ENCODE data around the gene OBI1. TPM values are rescaled to one million over a fixed set of nuclear protein-coding genes. Genes with fewer than 3 reads are reported as not detected.

The OBI1 gene
- polyA plus RNA-seq, 2 of the 4 experiments (the other 2 are of a cell fraction), result 8.7 to 13.9 TPM

DNA sequence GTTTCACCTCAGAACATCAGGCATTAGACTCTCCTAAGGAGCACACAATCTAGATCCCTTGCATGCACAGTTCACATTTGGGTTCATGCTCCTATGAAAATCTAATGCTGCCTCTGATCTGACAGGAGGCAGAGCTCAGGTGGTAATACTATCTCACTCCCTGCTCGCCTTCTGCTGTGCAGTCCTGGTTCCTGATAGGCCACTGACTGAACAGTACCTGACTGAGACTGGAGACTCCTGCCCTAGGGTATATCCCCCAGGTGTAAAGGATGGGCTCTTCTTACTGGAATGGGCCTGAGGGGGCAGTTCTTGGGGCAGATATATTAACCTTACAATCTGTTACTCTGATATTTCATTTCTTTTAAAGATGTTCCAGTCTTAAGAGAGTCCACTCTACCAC lies 6.3 kb downstream of the OBI1 start:
- no peak for DNase-seq (ENCODE audit: low read depth in 1 of 2, low spot score in 1 of 2)
- WGBS (ENCODE audit: missing lambda C conversion rate), result 91% methylated on average over 1 of the region's 1 CpG
- H3K4me2 ChIP-seq, result no peak overlapping the region
- ChIA-PET CTCF (no interaction called here), POLR2A (no interaction called here)
- H3K4me1 ChIP-seq, result peaks cover 5% of the 10 kb centered on the region; the same call in 2 of the 3 replicates
- no peak for ATAC-seq
- no peak overlapping the region for H3K27ac ChIP-seq
- FAIRE-seq, result no peak
- no peak overlapping the region for H3K4me3 ChIP-seq
- no peak for TF ChIP-seq RNF2 (IDR thresholded peaks at IDR 0.05; ENCODE audit: borderline replicate concordance, low read depth)
- no peak for TF ChIP-seq MAFK (IDR thresholded peaks at IDR 0.05; ENCODE audit: partially characterized antibody)
- TF ChIP-seq, protein P1, sequence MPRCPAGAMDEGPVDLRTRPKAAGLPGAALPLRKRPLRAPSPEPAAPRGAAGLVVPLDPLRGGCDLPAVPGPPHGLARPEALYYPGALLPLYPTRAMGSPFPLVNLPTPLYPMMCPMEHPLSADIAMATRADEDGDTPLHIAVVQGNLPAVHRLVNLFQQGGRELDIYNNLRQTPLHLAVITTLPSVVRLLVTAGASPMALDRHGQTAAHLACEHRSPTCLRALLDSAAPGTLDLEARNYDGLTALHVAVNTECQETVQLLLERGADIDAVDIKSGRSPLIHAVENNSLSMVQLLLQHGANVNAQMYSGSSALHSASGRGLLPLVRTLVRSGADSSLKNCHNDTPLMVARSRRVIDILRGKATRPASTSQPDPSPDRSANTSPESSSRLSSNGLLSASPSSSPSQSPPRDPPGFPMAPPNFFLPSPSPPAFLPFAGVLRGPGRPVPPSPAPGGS (IDR thresholded peaks at IDR 0.05), result no peak
- TF ChIP-seq ZSCAN20 (CRISPR knock-in tag; IDR thresholded peaks at IDR 0.05), result no peak
- no peak for TF ChIP-seq HDAC2 (IDR thresholded peaks at IDR 0.05)
- TF ChIP-seq, protein P2, sequence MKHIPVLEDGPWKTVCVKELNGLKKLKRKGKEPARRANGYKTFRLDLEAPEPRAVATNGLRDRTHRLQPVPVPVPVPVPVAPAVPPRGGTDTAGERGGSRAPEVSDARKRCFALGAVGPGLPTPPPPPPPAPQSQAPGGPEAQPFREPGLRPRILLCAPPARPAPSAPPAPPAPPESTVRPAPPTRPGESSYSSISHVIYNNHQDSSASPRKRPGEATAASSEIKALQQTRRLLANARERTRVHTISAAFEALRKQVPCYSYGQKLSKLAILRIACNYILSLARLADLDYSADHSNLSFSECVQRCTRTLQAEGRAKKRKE (CRISPR knock-in tag; IDR thresholded peaks at IDR 0.05; ENCODE audit: low read depth), result no peak
- no peak for TF ChIP-seq MAZ (IDR thresholded peaks at IDR 0.05; ENCODE audit: borderline replicate concordance, low read depth, low read length)
- TF ChIP-seq NFE2L2 (conservative IDR thresholded peaks at IDR 0.05; ENCODE audit: low read length), result no peak
- no peak for TF ChIP-seq E2F6 (IDR thresholded peaks at IDR 0.05; ENCODE audit: borderline replicate concordance, low read depth)
- no peak for TF ChIP-seq ZC3H11A (IDR thresholded peaks at IDR 0.05)
- TF ChIP-seq FOSL2 (IDR thresholded peaks at IDR 0.05), result no peak
- TF ChIP-seq FOSL2 (CRISPR knock-in tag; IDR thresholded peaks at IDR 0.05), result no peak
- TF ChIP-seq, protein P3, sequence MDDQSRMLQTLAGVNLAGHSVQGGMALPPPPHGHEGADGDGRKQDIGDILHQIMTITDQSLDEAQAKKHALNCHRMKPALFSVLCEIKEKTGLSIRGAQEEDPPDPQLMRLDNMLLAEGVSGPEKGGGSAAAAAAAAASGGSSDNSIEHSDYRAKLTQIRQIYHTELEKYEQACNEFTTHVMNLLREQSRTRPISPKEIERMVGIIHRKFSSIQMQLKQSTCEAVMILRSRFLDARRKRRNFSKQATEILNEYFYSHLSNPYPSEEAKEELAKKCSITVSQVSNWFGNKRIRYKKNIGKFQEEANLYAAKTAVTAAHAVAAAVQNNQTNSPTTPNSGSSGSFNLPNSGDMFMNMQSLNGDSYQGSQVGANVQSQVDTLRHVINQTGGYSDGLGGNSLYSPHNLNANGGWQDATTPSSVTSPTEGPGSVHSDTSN (IDR thresholded peaks at IDR 0.05), result no peak
- no peak for TF ChIP-seq ESRRA (IDR thresholded peaks at IDR 0.05; ENCODE audit: borderline replicate concordance, low read length)
- TF ChIP-seq KDM5A (IDR thresholded peaks at IDR 0.05), result no peak
- TF ChIP-seq, protein P4, sequence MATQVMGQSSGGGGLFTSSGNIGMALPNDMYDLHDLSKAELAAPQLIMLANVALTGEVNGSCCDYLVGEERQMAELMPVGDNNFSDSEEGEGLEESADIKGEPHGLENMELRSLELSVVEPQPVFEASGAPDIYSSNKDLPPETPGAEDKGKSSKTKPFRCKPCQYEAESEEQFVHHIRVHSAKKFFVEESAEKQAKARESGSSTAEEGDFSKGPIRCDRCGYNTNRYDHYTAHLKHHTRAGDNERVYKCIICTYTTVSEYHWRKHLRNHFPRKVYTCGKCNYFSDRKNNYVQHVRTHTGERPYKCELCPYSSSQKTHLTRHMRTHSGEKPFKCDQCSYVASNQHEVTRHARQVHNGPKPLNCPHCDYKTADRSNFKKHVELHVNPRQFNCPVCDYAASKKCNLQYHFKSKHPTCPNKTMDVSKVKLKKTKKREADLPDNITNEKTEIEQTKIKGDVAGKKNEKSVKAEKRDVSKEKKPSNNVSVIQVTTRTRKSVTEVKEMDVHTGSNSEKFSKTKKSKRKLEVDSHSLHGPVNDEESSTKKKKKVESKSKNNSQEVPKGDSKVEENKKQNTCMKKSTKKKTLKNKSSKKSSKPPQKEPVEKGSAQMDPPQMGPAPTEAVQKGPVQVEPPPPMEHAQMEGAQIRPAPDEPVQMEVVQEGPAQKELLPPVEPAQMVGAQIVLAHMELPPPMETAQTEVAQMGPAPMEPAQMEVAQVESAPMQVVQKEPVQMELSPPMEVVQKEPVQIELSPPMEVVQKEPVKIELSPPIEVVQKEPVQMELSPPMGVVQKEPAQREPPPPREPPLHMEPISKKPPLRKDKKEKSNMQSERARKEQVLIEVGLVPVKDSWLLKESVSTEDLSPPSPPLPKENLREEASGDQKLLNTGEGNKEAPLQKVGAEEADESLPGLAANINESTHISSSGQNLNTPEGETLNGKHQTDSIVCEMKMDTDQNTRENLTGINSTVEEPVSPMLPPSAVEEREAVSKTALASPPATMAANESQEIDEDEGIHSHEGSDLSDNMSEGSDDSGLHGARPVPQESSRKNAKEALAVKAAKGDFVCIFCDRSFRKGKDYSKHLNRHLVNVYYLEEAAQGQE (IDR thresholded peaks at IDR 0.05), result no peak
- TF ChIP-seq BHLHE40 (IDR thresholded peaks at IDR 0.05; ENCODE audit: low read depth, low read length), result no peak
- TF ChIP-seq ZFP36 (IDR thresholded peaks at IDR 0.05; ENCODE audit: borderline replicate concordance, partially characterized antibody), result no peak
- no peak for TF ChIP-seq CHD4 (IDR thresholded peaks at IDR 0.05; ENCODE audit: borderline replicate concordance)
- no peaks in the 10 kb centered on the region for H3K9me3 ChIP-seq

DNA sequence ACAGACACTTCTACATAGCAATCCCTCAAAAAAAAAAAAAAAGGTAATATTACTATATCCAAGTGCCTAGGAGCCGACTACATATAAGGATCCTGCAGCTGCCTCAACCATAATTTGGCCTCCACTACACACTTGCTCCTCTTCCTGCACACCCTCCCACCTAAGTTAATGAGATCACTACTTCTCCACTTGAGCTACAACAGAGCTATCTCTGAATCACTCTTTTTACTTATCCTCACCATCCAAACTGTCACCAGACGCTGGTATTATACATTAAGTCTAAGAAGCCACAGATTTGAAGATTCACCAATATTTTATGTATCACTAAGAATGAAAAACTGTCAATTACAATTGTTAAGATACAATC lies 8.3 kb downstream of the OBI1 start:
- FAIRE-seq, result no peak
- TF ChIP-seq CEBPB (IDR thresholded peaks at IDR 0.05), result no peak
- TF ChIP-seq ZNF302 (CRISPR knock-in tag; IDR thresholded peaks at IDR 0.05), result no peak

More for the DNA sequence above, 8.3 kb downstream of the OBI1 start:
- Histone ChIP-seq H3K4me2 (no peak overlapping the region), H3K9me3 (no peaks in the 10 kb centered on the region), H3K4me3 (no peak overlapping the region), H3K4me1 (peaks cover 10% of the 10 kb centered on the region; the same call in 2 of the 3 replicates), H3K27ac (no peak overlapping the region)
- CTCF ChIA-PET, result no interaction called here
- DNase-seq (ENCODE audit: low read depth in 1 of 2, low spot score in 1 of 2) (no peak), ATAC-seq (no peak)
- WGBS (ENCODE audit: missing lambda C conversion rate), result 76% methylated on average over 2 of the region's 2 CpGs
- POLR2A ChIA-PET, result no interaction called here
